ENCODE measurements around the gene DGKB. TPM values are rescaled to one million over a fixed set of nuclear protein-coding genes. Genes with fewer than 3 reads are reported as not detected.

The DGKB gene
- total RNA-seq, 1 experiment from 2014 or later: 0.48 TPM

- ChIA-PET POLR2A (ENCODE audit: unreplicated experiment) (no interaction called here), CTCF (no interaction called here)
- H3K4me2 ChIP-seq: no peak overlapping the region
- H3K79me2 ChIP-seq (ENCODE audit: low read depth): no peaks in the 10 kb centered on the region
- TF ChIP-seq, protein P1, sequence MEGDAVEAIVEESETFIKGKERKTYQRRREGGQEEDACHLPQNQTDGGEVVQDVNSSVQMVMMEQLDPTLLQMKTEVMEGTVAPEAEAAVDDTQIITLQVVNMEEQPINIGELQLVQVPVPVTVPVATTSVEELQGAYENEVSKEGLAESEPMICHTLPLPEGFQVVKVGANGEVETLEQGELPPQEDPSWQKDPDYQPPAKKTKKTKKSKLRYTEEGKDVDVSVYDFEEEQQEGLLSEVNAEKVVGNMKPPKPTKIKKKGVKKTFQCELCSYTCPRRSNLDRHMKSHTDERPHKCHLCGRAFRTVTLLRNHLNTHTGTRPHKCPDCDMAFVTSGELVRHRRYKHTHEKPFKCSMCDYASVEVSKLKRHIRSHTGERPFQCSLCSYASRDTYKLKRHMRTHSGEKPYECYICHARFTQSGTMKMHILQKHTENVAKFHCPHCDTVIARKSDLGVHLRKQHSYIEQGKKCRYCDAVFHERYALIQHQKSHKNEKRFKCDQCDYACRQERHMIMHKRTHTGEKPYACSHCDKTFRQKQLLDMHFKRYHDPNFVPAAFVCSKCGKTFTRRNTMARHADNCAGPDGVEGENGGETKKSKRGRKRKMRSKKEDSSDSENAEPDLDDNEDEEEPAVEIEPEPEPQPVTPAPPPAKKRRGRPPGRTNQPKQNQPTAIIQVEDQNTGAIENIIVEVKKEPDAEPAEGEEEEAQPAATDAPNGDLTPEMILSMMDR (conservative IDR thresholded peaks at IDR 0.05): no peak
- TF ChIP-seq EZH2 (IDR thresholded peaks at IDR 0.05; ENCODE audit: low read depth): no peak
- no peak overlapping the region for H2AFZ ChIP-seq
- BruUV-seq (replicated peaks): no TSS peak
- H3K9me2 ChIP-seq (ENCODE audit: insufficient read depth): no peaks in the 10 kb centered on the region
- no peaks in the 10 kb centered on the region for H3K9me3 ChIP-seq (ENCODE audit: insufficient read depth, low read depth)
- H3K4me3 ChIP-seq: no peak overlapping the region
- no peaks in the 10 kb centered on the region for H3K27me3 ChIP-seq (ENCODE audit: insufficient read depth, low read depth)
- H4K20me1 ChIP-seq (ENCODE audit: insufficient read depth): no peaks in the 10 kb centered on the region
- H3K27ac ChIP-seq: no peak overlapping the region
- intact Hi-C loops (cut with micrococcal nuclease; ENCODE audit: unreplicated experiment): no loop called here
- no peaks in the 10 kb centered on the region for H3K36me3 ChIP-seq (ENCODE audit: low read depth)
- peak in 1 of 2 experiments; percentile 34 for DNase-seq
- H3F3A ChIP-seq (ENCODE audit: insufficient read depth, low read depth): no peaks in the 10 kb centered on the region
- no peaks in the 10 kb centered on the region for H3K4me1 ChIP-seq (replicated peaks; ENCODE audit: insufficient read depth)
Observed at GRCh38 chr7:14420768-14421167, 481.8 kb downstream of the DGKB start.

- 0 out of 2 replicates have a peak overlapping the region, but pooled peaks have one; percentile 34 for H2AFZ ChIP-seq
- TF ChIP-seq, protein P1 (conservative IDR thresholded peaks at IDR 0.05): no peak
- no peak for DNase-seq
- no peaks in the 10 kb centered on the region for H3K79me2 ChIP-seq (ENCODE audit: low read depth)
- no peaks in the 10 kb centered on the region for H3K9me2 ChIP-seq (ENCODE audit: insufficient read depth)
- no peak overlapping the region for H3K4me2 ChIP-seq
- no peaks in the 10 kb centered on the region for H4K20me1 ChIP-seq (ENCODE audit: insufficient read depth)
- CTCF ChIA-PET: no interaction called here
- no peaks in the 10 kb centered on the region for H3F3A ChIP-seq (ENCODE audit: insufficient read depth, low read depth)
- intact Hi-C loops (cut with micrococcal nuclease; ENCODE audit: unreplicated experiment): no loop called here
- no peaks in the 10 kb centered on the region for H3K27me3 ChIP-seq (ENCODE audit: insufficient read depth, low read depth)
- BruUV-seq (replicated peaks): no TSS peak
- no peaks in the 10 kb centered on the region for H3K9me3 ChIP-seq (ENCODE audit: insufficient read depth, low read depth)
- H3K4me1 ChIP-seq (replicated peaks; ENCODE audit: insufficient read depth): no peaks in the 10 kb centered on the region
- no peak overlapping the region for H3K27ac ChIP-seq
- H3K4me3 ChIP-seq: no peak overlapping the region
- POLR2A ChIA-PET (ENCODE audit: unreplicated experiment): no interaction called here
- H3K36me3 ChIP-seq (ENCODE audit: low read depth): no peaks in the 10 kb centered on the region
Observed at GRCh38 chr7:14419531-14419930, 483.0 kb downstream of the DGKB start.

DNA sequence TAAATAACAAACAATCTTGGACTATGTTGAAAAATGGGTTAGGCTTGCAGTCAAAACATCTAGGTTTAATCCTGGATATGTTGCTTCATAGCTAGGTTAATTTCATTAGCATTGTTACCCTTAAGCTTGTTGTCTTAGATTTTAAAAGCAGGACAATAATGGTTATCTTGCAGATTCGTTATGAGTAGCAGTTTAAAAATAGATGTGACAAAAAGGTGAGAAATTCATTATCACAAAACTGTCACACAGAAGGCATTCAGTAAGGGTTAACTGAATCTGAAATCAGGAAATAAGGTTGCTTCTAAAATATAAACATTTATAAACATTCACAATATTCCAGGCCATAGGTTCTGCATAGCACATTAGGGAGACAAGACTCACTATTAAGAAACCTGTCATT is 483.9 kb downstream of the DGKB start:
- ChIA-PET POLR2A (ENCODE audit: unreplicated experiment) (no interaction called here), CTCF (no interaction called here)
- no peaks in the 10 kb centered on the region for H3K79me2 ChIP-seq (ENCODE audit: low read depth)
- H3F3A ChIP-seq (ENCODE audit: insufficient read depth, low read depth): no peaks in the 10 kb centered on the region
- H3K9me2 ChIP-seq (ENCODE audit: insufficient read depth): no peaks in the 10 kb centered on the region; the same call in 1 of the 2 replicates
- no peaks in the 10 kb centered on the region for H3K4me1 ChIP-seq (replicated peaks; ENCODE audit: insufficient read depth)
- no peak overlapping the region for H2AFZ ChIP-seq
- BruUV-seq (replicated peaks): no TSS peak
- no peak overlapping the region for H3K27ac ChIP-seq
- H4K20me1 ChIP-seq (ENCODE audit: insufficient read depth): no peaks in the 10 kb centered on the region
- TF ChIP-seq EZH2 (IDR thresholded peaks at IDR 0.05; ENCODE audit: low read depth): no peak
- TF ChIP-seq, protein P1 (conservative IDR thresholded peaks at IDR 0.05): no peak
- intact Hi-C loops (cut with micrococcal nuclease; ENCODE audit: unreplicated experiment): no loop called here
- H3K9me3 ChIP-seq (ENCODE audit: insufficient read depth, low read depth): no peaks in the 10 kb centered on the region
- H3K36me3 ChIP-seq (ENCODE audit: low read depth): no peaks in the 10 kb centered on the region
- DNase-seq: no peak
- no peak overlapping the region for H3K4me2 ChIP-seq
- H3K4me3 ChIP-seq: no peak overlapping the region
- no peaks in the 10 kb centered on the region for H3K27me3 ChIP-seq (ENCODE audit: insufficient read depth, low read depth)

Measured in PC-9 (cell line).